Measurements from ENCODE around the gene TIMM13.
"Not testable (repeated sequence)": the region's sequence is repeated elsewhere in the genome, so short reads cannot be mapped to it uniquely, and the experiment has no call there.

The TIMM13 gene

DNA sequence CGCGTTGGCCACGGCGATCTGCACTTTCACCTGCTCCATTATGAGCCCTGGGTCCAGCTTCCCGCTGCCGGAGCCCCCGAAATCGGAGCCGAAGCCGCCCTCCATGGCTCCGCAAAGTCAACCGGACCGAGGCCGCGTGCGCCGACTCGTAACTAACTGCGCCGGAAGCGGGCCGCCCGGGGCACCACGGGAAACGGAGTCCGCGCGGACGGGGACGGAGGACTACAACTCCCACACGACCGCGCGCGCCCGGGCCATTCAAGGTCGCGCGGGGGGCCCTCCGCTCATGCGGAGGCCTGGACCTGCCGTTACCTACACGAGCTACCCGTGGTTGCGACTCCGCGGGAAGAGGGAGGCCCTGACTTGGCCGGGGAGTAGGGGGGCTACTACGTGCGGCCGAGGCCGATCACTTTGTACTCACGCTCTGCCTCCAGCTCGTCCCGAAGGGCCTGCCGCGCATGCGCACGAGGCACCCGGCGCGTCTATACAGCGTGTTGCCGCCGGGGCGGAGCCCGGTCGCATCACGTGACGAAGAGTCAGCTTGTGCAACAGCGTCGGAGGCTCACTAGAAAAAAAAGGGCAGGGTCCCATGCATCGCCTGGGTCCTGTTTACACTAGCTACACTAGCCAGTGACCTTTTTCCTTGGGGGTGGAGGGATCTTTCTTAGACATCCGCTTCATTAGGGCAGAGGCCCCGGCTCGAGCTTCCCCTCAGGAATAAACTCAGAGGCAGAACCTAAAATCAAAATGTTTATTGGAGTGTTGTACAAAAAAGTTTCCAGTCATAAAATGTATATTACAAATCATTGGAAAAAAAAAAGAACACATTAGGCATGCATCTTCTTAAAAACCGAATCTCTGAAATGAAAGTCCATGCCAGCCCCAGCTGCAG is at the start of gene TIMM13:
Gene TIMM13, minus strand, starts transcription at position 158 of the 892 bp plus-strand sequence. Its CDS starts 53 bp downstream, at position 105.
- no peak for TF ChIP-seq CTCF (conservative IDR thresholded peaks at IDR 0.05; ENCODE audit: low read length)
- DNase-seq (ENCODE audit: low read depth) = peak; percentile 93
- peak within 1 kb of the TSS; percentile 90 for H3K4me3 ChIP-seq (ENCODE audit: low read length)

DNA sequence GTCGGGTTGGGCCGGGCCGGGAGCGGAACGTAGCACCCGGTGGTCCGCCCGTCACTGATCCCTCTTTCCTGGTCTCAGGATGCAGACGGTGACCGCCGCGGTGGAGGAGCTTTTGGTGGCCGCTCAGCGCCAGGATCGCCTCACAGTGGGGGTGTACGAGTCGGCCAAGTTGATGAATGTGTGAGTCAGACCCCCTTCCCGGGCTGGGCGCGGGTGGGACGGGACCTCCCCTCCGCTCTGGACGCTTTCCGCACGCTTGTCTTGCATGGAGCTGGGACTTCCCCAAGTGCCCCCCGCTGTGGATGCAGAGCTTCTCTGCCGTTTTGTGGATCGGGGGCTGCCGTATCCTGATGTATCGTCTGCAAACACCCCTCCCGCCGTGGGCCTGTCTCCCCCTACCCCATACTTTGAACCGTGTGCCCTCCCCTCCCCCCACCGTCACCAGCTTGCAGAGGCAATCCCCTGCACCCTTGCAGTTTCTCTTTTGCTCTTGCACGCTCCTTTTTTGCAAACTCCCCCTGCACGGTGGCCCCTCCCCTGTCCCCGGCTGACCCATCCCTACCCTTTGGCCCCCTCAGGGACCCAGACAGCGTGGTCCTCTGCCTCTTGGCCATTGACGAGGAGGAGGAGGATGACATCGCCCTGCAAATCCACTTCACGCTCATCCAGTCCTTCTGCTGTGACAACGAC is 49.2 kb upstream of the TIMM13 start:
- DNase-seq (ENCODE audit: low read depth) = peak; percentile 48
- no peak for TF ChIP-seq CTCF (conservative IDR thresholded peaks at IDR 0.05; ENCODE audit: low read length)
- peak overlapping the region; percentile 100 for H3K4me3 ChIP-seq (ENCODE audit: low read length)

DNA sequence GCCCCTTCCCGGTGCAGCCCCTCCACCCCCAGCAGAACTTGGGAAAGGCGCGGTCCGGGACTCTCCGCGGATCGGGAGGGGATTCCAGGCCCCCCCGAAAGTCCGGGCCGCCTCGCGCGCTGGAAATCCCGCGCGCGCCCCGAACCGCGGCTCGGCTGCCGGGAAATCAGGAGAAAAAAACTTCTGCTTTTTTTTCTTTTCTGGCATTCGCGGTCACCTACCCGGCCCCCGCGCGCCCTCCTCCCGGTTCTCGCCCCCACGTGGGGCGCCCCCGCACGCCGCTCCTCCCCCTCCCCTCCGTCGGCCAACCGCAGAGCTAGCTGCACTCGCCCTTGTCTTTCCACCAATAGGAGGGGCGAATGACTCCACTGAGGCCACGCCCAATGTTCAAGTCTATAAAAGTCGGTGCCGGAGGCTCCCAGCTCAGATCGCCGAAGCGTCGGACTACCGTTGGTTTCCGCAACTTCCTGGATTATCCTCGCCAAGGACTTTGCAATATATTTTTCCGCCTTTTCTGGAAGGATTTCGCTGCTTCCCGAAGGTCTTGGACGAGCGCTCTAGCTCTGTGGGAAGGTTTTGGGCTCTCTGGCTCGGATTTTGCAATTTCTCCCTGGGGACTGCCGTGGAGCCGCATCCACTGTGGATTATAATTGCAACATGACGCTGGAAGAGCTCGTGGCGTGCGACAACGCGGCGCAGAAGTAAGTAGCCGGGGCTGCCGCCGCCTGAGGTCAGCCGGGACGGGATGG is 48.5 kb upstream of the TIMM13 start, which contains the start of gene GADD45B:
Gene GADD45B, plus strand, starts transcription at position 426 of the 749 bp plus-strand sequence. Its CDS starts 232 bp downstream, at position 658.
- H3K4me3 ChIP-seq (ENCODE audit: low read length) = peak within 1 kb of the TSS; percentile 100
- no peak for TF ChIP-seq CTCF (conservative IDR thresholded peaks at IDR 0.05; ENCODE audit: low read length)
- peak; percentile 98 for DNase-seq (ENCODE audit: low read depth)

DNA sequence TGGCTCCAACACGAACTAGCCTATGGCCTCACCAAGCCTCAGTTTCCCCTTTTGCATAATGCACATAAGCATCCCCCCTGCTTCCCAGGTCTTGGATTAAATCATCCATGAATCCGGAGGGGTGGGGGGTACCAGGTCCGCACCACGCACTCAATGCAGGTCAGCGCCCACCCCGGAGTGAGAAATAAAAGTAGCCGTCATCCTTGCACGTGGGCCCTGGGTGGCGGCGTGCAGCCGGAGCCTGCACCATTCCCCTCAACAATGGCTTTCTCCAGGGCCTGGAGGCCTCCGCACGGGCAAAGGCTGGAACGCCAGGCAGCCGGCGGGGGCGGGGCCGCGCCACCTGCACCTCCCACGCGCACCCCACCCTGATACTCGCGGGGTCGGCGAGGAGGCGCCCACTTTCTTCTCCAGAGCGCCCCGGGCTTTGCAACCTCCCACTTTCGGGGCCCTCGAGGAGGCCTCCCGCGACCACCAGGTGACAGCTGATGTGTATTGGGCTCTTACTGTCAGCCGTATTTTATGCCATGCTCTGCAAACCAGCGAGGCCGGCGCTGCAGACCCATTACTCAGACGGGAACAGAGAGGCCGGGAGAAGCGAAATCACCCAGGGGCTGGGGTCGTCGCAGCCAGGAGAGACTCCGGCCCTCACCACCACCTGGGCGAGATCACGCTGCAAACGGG is 47.8 kb upstream of the TIMM13 start:
- TF ChIP-seq CTCF (conservative IDR thresholded peaks at IDR 0.05; ENCODE audit: low read length) = no peak
- DNase-seq (ENCODE audit: low read depth) = peak; percentile 58
- H3K4me3 ChIP-seq (ENCODE audit: low read length) = peak overlapping the region; percentile 76

DNA sequence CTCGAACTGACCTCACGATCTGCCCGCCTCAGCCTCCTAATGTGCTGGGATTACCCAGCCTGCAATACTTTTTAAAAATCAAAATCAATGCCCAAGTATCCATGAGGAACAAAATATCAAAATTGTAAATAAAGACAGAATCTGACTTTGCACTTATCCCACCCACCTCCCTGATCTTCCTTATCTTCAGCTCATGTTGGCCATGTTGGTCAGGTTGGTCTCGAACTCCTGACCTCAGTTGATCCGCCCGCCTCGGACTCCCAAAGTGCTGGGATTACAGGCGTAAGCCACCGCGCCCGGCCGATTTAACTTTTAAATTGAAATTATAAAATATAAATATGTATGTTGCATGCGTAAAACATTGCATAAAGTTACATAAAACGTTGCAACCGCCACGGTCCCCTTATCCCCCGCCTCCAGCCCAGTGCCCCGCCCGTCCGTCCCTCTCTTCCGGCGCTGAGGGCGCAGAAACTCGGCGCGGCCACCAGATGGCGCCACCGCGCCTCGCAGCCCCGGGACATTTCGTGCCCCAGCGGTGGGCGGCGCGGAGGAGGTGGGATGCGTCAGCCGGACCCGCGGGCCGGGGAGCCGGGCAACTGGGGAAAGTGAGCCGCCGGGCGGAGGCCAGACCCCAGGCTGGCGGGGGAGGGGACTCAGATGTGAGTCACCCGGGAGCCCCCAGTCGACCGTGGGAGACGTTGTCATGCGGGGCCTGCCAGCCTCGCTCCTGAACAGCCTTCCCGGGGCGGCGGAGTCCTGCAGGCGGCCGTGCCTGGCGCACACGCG is 47.0 kb upstream of the TIMM13 start:
- DNase-seq (ENCODE audit: low read depth) = peak; percentile 83
- peak; percentile 65 for TF ChIP-seq CTCF (conservative IDR thresholded peaks at IDR 0.05; ENCODE audit: low read length)

DNA sequence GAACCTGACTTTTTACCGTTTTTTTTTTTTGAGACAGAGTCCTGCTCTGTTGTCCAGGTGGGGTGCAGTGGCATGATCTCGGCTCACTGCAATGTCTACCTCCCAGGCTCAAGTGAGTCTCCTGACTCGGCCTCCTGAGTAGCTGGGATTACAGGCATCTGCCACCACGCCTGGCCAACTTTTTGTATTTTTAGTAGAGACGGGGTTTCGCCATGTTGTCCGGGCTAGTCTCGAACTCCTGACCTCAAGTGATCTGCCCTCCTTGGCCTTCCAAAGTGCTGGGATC is 42.5 kb upstream of the TIMM13 start:
- not testable (repeated sequence) for H3K4me3 ChIP-seq (ENCODE audit: low read length); DNase-seq (ENCODE audit: low read depth)

More for the DNA sequence above, 47.0 kb upstream of the TIMM13 start:
- H3K4me3 ChIP-seq (ENCODE audit: low read length) = peak overlapping the region; percentile 76
